Measurements from ENCODE around the gene TUBB8B. TPM values are rescaled to one million over a fixed set of nuclear protein-coding genes. Genes with fewer than 3 reads are reported as not detected.
"Not testable (repeated sequence)": the region's sequence is repeated elsewhere in the genome, so short reads cannot be mapped to it uniquely, and the experiment has no call there.

Gene TUBB8B
- total RNA-seq, 4 donors from 2014 or later = 0.78 TPM; not detected in 3

GRCh38 chr18:75525-76160, 26.2 kb upstream of the TUBB8B start:
- TF ChIP-seq CTCF (IDR thresholded peaks at IDR 0.05) = peak in 1 of 4 experiments; percentile 11
- WGBS, 2 donors (ENCODE audit: low coverage in 1 of 2) = 64 to 88% methylated on average over 3 to 12 of the region's 57 CpGs
- ATAC-seq = not testable (repeated sequence)

GRCh38 chr18:73181-73777, 23.9 kb upstream of the TUBB8B start:
- ATAC-seq, H3K4me3 ChIP-seq, H3K36me3 ChIP-seq, H3K9me3 ChIP-seq, H3K27ac ChIP-seq, H3K4me1 ChIP-seq: not testable (repeated sequence)
- WGBS, 2 donors (ENCODE audit: low coverage in 1 of 2) = 58 to 68% methylated on average over 6 to 10 of the region's 48 CpGs
- peaks cover 56% of the 10 kb centered on the region for H3K27me3 ChIP-seq

More at GRCh38 chr18:75525-76160, 26.2 kb upstream of the TUBB8B start:
- H3K27ac ChIP-seq, H3K36me3 ChIP-seq, H3K4me1 ChIP-seq, H3K9me3 ChIP-seq: not testable (repeated sequence)
- Histone ChIP-seq H3K27me3 (peaks cover 61% of the 10 kb centered on the region), H3K4me3 (peak overlapping the region in 1 of 2 donors; percentile 30)

DNA sequence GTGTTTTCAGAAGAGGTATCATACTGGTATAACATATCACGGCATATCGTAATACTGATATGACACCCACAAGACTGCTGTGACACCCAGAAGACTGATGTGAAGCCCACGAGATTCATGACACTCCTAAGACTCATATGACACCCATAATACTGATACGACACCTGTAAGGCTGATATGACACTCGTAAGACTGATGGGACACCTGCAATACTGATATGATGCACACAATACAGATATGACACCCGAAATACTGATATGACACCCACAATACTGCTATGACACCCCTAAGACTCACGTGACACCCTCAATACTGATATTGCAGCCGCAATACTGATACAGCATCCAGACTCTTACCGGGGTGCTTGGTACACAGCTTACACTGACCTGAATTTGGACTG, 18.3 kb upstream of the TUBB8B start:
- H3K27ac ChIP-seq, H3K36me3 ChIP-seq, H3K9me3 ChIP-seq, H3K4me3 ChIP-seq, H3K4me1 ChIP-seq, ATAC-seq: not testable (repeated sequence)
- H3K27me3 ChIP-seq = peaks cover 42% of the 10 kb centered on the region
- 64 to 67% methylated on average over 9 of the region's 9 CpGs for WGBS, 2 donors (ENCODE audit: low coverage in 1 of 2)

DNA sequence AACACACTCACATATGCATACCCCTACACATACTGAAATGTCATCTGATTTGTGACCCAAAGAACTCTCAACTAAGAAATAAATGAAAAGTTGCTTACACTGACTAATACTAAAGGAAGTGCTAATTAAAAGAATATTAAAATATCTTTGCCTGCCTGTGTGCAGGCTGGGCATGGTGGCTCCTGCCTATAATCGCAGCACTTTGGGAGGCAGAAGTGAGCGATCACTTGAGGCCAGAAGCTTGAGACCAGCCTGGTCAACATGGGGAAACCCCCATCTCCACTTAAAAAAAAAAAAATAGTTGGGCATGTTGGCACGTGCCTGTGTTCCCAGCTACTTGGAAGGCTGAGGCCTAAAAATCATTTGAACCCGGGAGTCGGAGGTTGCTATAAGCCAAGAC, 14.9 kb upstream of the TUBB8B start:
- H3K36me3 ChIP-seq, H3K9me3 ChIP-seq, H3K4me3 ChIP-seq, H3K27ac ChIP-seq, H3K4me1 ChIP-seq, ATAC-seq: not testable (repeated sequence)
- 77 to 79% methylated on average over 3 to 4 of the region's 5 CpGs for WGBS, 2 donors (ENCODE audit: low coverage in 1 of 2)
- peaks cover 25% of the 10 kb centered on the region for H3K27me3 ChIP-seq

DNA sequence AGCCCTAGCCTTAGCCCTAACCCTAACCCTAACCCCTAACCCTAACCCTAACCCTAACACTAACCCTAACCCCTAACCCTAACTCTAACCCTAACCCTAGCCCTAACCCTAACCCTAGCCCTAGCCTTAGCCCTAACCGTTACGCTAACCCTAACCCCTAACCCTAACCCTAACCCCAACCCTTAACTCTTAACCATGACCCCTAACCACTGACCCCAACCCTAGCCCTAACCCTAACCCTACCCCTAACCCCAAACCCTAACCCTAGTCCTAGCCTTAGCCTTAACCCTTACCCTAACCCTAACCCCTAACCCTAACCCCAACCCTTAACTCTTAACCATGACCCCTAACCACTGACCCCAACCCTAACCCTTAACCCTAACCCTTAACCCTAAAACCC, 14.2 kb upstream of the TUBB8B start:
- peaks cover 25% of the 10 kb centered on the region for H3K27me3 ChIP-seq
- not testable (repeated sequence) for H3K9me3 ChIP-seq, ATAC-seq, H3K4me1 ChIP-seq, H3K36me3 ChIP-seq, H3K27ac ChIP-seq, H3K4me3 ChIP-seq
- 95% methylated on average over 2 of the region's 2 CpGs; no CpG with 5 or more reads in 1 of the 2 donors for WGBS, 2 donors (ENCODE audit: low coverage in 1 of 2)

- not testable (repeated sequence) for H3K4me3 ChIP-seq, H3K36me3 ChIP-seq, H3K27me3 ChIP-seq, H3K4me1 ChIP-seq, H3K9me3 ChIP-seq, H3K27ac ChIP-seq, ATAC-seq
- WGBS, 2 donors (ENCODE audit: low coverage in 1 of 2) = 70 to 86% methylated on average over 1 of the region's 1 CpG
Measured at GRCh38 chr18:54388-54787, 5.0 kb upstream of the TUBB8B start.

DNA sequence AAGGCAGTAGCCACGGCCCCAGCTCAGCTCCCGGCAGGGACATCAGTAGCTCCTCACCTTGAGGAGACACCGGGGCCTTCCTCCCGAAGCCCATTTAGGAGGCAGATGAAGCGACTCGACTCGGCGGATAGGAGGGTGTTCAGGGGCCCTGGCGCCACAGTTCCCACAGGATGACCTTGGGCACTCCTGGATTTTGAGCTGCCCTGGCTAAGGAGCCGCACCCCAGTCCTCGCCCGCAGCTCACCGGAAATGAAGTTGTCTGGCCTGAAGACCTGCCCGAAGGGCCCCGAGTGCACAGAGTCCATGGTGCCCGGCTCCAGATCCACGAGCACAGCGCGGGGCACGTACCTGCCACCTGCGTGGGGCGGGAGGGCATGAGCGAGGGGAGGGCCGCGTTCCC, 719 bp downstream of the TUBB8B start:
- H3K36me3 ChIP-seq, H3K27ac ChIP-seq, ATAC-seq, H3K4me3 ChIP-seq, H3K4me1 ChIP-seq, H3K27me3 ChIP-seq, H3K9me3 ChIP-seq: not testable (repeated sequence)
- WGBS, 2 donors (ENCODE audit: low coverage in 1 of 2) = no CpG with 5 or more reads among the region's 25 CpGs

- H3K9me3 ChIP-seq, H3K27me3 ChIP-seq, H3K36me3 ChIP-seq, H3K4me3 ChIP-seq, ATAC-seq, H3K4me1 ChIP-seq, H3K27ac ChIP-seq: not testable (repeated sequence)
- WGBS, 2 donors (ENCODE audit: low coverage in 1 of 2) = no CpG with 5 or more reads among the region's 6 CpGs
Measured at GRCh38 chr18:13177-13576, 36.2 kb downstream of the TUBB8B start.

DNA sequence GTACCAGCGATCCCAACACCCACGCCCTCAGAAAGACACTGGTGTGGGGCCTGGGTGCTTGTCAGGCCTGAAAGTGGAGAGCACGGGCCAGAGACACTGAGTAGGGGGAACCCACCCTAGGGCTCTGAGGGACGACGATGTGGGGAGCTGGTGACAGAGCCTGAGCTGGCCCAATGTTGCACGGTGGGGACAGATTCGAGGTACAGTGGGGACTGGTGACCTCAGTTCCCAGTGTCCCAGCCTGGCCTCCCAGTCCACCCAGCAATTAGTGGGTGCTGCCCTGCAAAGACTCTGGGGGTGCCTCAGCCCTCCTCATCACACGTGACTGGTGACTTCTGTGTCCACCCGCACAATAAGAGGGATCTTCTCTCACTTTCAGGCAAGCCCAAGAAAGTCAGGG, 36.6 kb downstream of the TUBB8B start:
- H3K27me3 ChIP-seq, H3K4me1 ChIP-seq, H3K36me3 ChIP-seq, H3K27ac ChIP-seq, H3K9me3 ChIP-seq, H3K4me3 ChIP-seq, ATAC-seq: not testable (repeated sequence)
- WGBS, 2 donors (ENCODE audit: low coverage in 1 of 2) = no CpG with 5 or more reads among the region's 9 CpGs

DNA sequence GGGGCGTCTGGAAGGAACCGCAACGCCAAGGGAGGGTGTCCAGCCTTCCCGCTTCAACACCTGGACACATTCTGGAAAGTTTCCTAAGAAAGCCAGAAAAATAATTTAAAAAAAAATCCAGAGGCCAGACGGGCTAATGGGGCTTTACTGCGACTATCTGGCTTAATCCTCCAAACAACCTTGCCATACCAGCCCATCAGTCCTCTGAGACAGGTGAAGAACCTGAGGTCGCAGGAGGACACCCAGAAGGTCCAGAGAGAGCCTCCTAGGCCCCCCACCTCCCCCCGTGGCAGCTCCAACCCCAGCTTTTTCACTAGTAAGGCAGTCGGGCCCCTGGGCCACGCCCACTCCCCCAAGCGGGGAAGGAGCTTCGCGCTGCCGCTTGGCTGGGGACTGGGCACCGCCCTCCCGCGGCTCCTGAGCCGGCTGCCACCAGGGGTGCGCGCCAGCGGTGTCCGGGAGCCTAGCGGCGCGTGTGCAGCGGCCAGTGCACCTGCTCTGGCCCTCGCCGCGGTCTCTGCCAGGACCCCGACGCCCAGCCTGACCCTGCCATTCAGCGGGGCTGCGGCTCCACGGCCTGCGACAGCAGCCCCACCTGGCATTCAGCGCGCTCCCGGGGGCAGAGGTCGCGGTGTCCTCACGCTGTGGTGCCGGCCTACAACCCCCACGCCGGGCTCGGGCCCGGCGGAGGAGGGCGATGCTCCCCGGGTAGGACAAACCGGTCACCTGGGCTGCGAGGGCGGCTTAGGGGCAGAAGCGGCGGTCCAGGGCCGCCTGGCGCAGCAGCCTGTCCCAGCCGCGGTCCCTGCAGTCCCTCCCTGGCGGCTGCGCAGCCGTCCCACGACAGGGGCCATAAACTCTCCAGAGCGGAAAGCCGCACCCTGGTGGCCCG, 37.8 kb downstream of the TUBB8B start:
- not testable (repeated sequence) for H3K9me3 ChIP-seq, H3K27ac ChIP-seq, H3K36me3 ChIP-seq, H3K4me1 ChIP-seq, H3K27me3 ChIP-seq, ATAC-seq, H3K4me3 ChIP-seq
- WGBS, 2 donors (ENCODE audit: low coverage in 1 of 2) = no CpG with 5 or more reads among the region's 65 CpGs

DNA sequence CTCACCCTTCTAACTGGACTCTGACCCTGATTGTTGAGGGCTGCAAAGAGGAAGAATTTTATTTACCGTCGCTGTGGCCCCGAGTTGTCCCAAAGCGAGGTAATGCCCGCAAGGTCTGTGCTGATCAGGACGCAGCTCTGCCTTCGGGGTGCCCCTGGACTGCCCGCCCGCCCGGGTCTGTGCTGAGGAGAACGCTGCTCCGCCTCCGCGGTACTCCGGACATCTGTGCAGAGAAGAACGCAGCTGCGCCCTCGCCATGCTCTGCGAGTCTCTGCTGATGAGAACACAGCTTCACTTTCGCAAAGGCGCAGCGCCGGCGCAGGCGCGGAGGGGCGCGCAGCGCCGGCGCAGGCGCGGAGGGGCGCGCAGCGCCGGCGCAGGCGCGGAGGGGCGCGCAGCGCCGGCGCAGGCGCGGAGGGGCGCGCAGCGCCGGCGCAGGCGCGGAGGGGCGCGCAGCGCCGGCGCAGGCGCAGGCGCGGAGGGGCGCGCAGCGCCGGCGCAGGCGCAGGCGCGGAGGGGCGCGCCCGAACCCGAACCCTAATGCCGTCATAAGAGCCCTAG, 38.7 kb downstream of the TUBB8B start:
- H3K4me1 ChIP-seq, H3K4me3 ChIP-seq, ATAC-seq, H3K36me3 ChIP-seq, H3K9me3 ChIP-seq, H3K27me3 ChIP-seq, H3K27ac ChIP-seq: not testable (repeated sequence)
- WGBS, 2 donors (ENCODE audit: low coverage in 1 of 2) = 89% methylated on average over 33 of the region's 75 CpGs; no CpG with 5 or more reads in 1 of the 2 donors

GRCh38 chr18:9937-10336, 39.5 kb downstream of the TUBB8B start:
- H3K9me3 ChIP-seq, ATAC-seq: not testable (repeated sequence)

More at GRCh38 chr18:9937-10336, 39.5 kb downstream of the TUBB8B start:
- H3K36me3 ChIP-seq, H3K4me1 ChIP-seq, H3K4me3 ChIP-seq, H3K27me3 ChIP-seq, H3K27ac ChIP-seq: not testable (repeated sequence)

All from gastroesophageal sphincter (tissue), 4 donors.